Activated naive CD4-positive, alpha-beta T cell treated with anti-CD3 and anti-CD28 coated beads for 36 hours (primary cell): Measurements from ENCODE around the gene KCNH8. TPM values are rescaled to one million over a fixed set of nuclear protein-coding genes. Genes with fewer than 3 reads are reported as not detected.
"Not testable (repeated sequence)": the region's sequence is repeated elsewhere in the genome, so short reads cannot be mapped to it uniquely, and the experiment has no call there.

Source experiments
- CTCF ChIA-PET: fragments of 350-600 bp; sonication (Branson Sonifier 250); formaldehyde crosslinking; loops from one replicate; lab custom pipeline; 2021; ENCODE audit warnings: antibody characterized with exemption; lab: Charles Lee
- DNase-seq: peaks from one replicate; pipeline ENCODE4 v3.0.0-alpha.2; 2020
- H3K27ac Mint-ChIP-seq: one replicate; pipeline ENCODE4 v1.8.0; 2021; ENCODE audit warnings: mild to moderate bottlenecking, mixed read lengths
- H3K27me3 Mint-ChIP-seq: one replicate; pipeline ENCODE4 v1.8.0; 2021; ENCODE audit warnings: low read depth, mixed read lengths
- H3K36me3 Mint-ChIP-seq: one replicate; pipeline ENCODE4 v1.8.0; 2021; ENCODE audit warnings: low read depth, mixed read lengths
- H3K4me1 Mint-ChIP-seq: one replicate; pipeline ENCODE4 v1.8.0; 2021; ENCODE audit warnings: low read depth, mixed read lengths
- H3K4me3 Mint-ChIP-seq: one replicate; pipeline ENCODE4 v1.8.0; 2021; ENCODE audit warnings: mild to moderate bottlenecking, moderate library complexity, mixed read lengths
- H3K9me3 Mint-ChIP-seq: one replicate; pipeline ENCODE4 v1.8.0; 2021; ENCODE audit warnings: mixed read lengths
- intact Hi-C: fragments of 100-400 bp; cut with micrococcal nuclease; formaldehyde crosslinking; loops from one replicate; pipeline ENCODE4 v1.15.1; 2023
- total RNA-seq, 2 experiments: library from RNA; stranded (reverse); gene quantifications; one replicate each; pipeline ENCODE4 v1.2.3, GENCODE V29; 2021

Gene KCNH8
- total RNA-seq = not detected

- CTCF ChIA-PET = interaction anchor here (1.2 to 1.8 kb wide), 2 partner anchors 12 to 103 kb away, joined by 3 to 8 read pairs; no protein-coding TSS in a partner anchor
- intact Hi-C loops = loop anchor here (1.0 to 5.0 kb wide), 6 partner anchors 43 to 891 kb away; partner anchors contain the start of gene RAB5A
- peak; percentile 38 for DNase-seq
- H3K4me3 Mint-ChIP-seq = peak within 1 kb of the TSS; percentile 81
- peaks cover 15% of the 10 kb centered on the region for H3K4me1 Mint-ChIP-seq
- no peak within 1 kb of the TSS for H3K27ac Mint-ChIP-seq
- H3K9me3 Mint-ChIP-seq = peaks cover 4% of the 10 kb centered on the region
- H3K36me3 Mint-ChIP-seq = no peaks in the 10 kb centered on the region
- peaks cover 27% of the 10 kb centered on the region for H3K27me3 Mint-ChIP-seq
Observed at GRCh38 chr3:19147905-19148767, at the start of gene KCNH8. KCNH8 (plus strand) TSS chr3:19148510; CDS start chr3:19148720, 210 bp downstream.

- H3K9me3 Mint-ChIP-seq, H3K36me3 Mint-ChIP-seq, H3K27me3 Mint-ChIP-seq, H3K4me1 Mint-ChIP-seq, CTCF ChIA-PET, intact Hi-C loops: not testable (repeated sequence)
- DNase-seq = peak; percentile 46
- H3K4me3 Mint-ChIP-seq = peak overlapping the region; percentile 77
- peak overlapping the region; percentile 68 for H3K27ac Mint-ChIP-seq
Observed at GRCh38 chr3:19102654-19103290, 45.5 kb upstream of the KCNH8 start.

- Mint-ChIP-seq H3K27me3 (no peaks in the 10 kb centered on the region), H3K27ac (peak overlapping the region; percentile 68), H3K36me3 (no peaks in the 10 kb centered on the region), H3K9me3 (peaks cover 6% of the 10 kb centered on the region), H3K4me1 (no peaks in the 10 kb centered on the region), H3K4me3 (peak overlapping the region; percentile 77)
- CTCF ChIA-PET = no interaction called here
- intact Hi-C loops = no loop called here
- DNase-seq = no peak
Observed at GRCh38 chr3:19103510-19103909, 44.8 kb upstream of the KCNH8 start.

GRCh38 chr3:19104459-19104858, 43.9 kb upstream of the KCNH8 start:
- CTCF ChIA-PET = no interaction called here
- intact Hi-C loops = loop anchor here (2.0 kb wide), 1 partner anchor 42 kb away; no protein-coding TSS in a partner anchor
- DNase-seq = no peak
- no peaks in the 10 kb centered on the region for H3K4me1 Mint-ChIP-seq
- no peak overlapping the region for H3K4me3 Mint-ChIP-seq
- no peaks in the 10 kb centered on the region for H3K36me3 Mint-ChIP-seq
- no peaks in the 10 kb centered on the region for H3K27me3 Mint-ChIP-seq
- H3K9me3 Mint-ChIP-seq = peaks cover 6% of the 10 kb centered on the region
- H3K27ac Mint-ChIP-seq = no peak overlapping the region

- no peaks in the 10 kb centered on the region for H3K4me1 Mint-ChIP-seq
- CTCF ChIA-PET = no interaction called here
- no peak for DNase-seq
- H3K27me3 Mint-ChIP-seq = no peaks in the 10 kb centered on the region
- no peak overlapping the region for H3K27ac Mint-ChIP-seq
- intact Hi-C loops = loop anchor here (2.0 kb wide), 1 partner anchor 41 kb away; no protein-coding TSS in a partner anchor
- peaks cover 6% of the 10 kb centered on the region for H3K9me3 Mint-ChIP-seq
- no peaks in the 10 kb centered on the region for H3K36me3 Mint-ChIP-seq
- no peak overlapping the region for H3K4me3 Mint-ChIP-seq
Observed at GRCh38 chr3:19105826-19106225, 42.5 kb upstream of the KCNH8 start.

- no peak for DNase-seq
- H3K27me3 Mint-ChIP-seq = no peaks in the 10 kb centered on the region
- CTCF ChIA-PET = no interaction called here
- no peaks in the 10 kb centered on the region for H3K4me1 Mint-ChIP-seq
- H3K9me3 Mint-ChIP-seq = peaks cover 6% of the 10 kb centered on the region
- intact Hi-C loops = no loop called here
- no peak overlapping the region for H3K27ac Mint-ChIP-seq
- no peaks in the 10 kb centered on the region for H3K36me3 Mint-ChIP-seq
- H3K4me3 Mint-ChIP-seq = no peak overlapping the region
Observed at GRCh38 chr3:19106307-19106706, 42.0 kb upstream of the KCNH8 start.

- Mint-ChIP-seq H3K4me3 (no peak overlapping the region), H3K27ac (no peak overlapping the region), H3K36me3 (no peaks in the 10 kb centered on the region), H3K9me3 (peaks cover 6% of the 10 kb centered on the region), H3K4me1 (no peaks in the 10 kb centered on the region), H3K27me3 (no peaks in the 10 kb centered on the region)
- DNase-seq = no peak
- intact Hi-C loops = no loop called here
- CTCF ChIA-PET = no interaction called here
Observed at GRCh38 chr3:19107719-19108118, 40.6 kb upstream of the KCNH8 start.

GRCh38 chr3:19110335-19110895, 37.9 kb upstream of the KCNH8 start:
- H3K9me3 Mint-ChIP-seq = peaks cover 5% of the 10 kb centered on the region
- no peaks in the 10 kb centered on the region for H3K36me3 Mint-ChIP-seq
- intact Hi-C loops = no loop called here
- no peaks in the 10 kb centered on the region for H3K27me3 Mint-ChIP-seq
- no peaks in the 10 kb centered on the region for H3K4me1 Mint-ChIP-seq
- no peak overlapping the region for H3K4me3 Mint-ChIP-seq
- CTCF ChIA-PET = no interaction called here
- H3K27ac Mint-ChIP-seq = no peak overlapping the region
- DNase-seq = no peak

- peaks cover 2% of the 10 kb centered on the region for H3K27me3 Mint-ChIP-seq
- H3K27ac Mint-ChIP-seq = no peak overlapping the region
- DNase-seq = no peak
- intact Hi-C loops = no loop called here
- H3K36me3 Mint-ChIP-seq = no peaks in the 10 kb centered on the region
- no peak overlapping the region for H3K4me3 Mint-ChIP-seq
- H3K4me1 Mint-ChIP-seq = no peaks in the 10 kb centered on the region
- CTCF ChIA-PET = no interaction called here
- H3K9me3 Mint-ChIP-seq = no peaks in the 10 kb centered on the region
Observed at GRCh38 chr3:19114461-19114860, 33.8 kb upstream of the KCNH8 start.

- Mint-ChIP-seq H3K4me3 (no peak overlapping the region), H3K9me3 (peaks cover 2% of the 10 kb centered on the region), H3K36me3 (no peaks in the 10 kb centered on the region), H3K27ac (no peak overlapping the region), H3K4me1 (no peaks in the 10 kb centered on the region), H3K27me3 (peaks cover 5% of the 10 kb centered on the region)
- CTCF ChIA-PET = interaction anchor here (0.7 to 0.8 kb wide), 2 partner anchors 19 to 1275 kb away, joined by 3 read pairs; no protein-coding TSS in a partner anchor
- no peak for DNase-seq
- intact Hi-C loops = no loop called here
Observed at GRCh38 chr3:19116239-19116638, 32.1 kb upstream of the KCNH8 start.

GRCh38 chr3:19124752-19125151, 23.6 kb upstream of the KCNH8 start:
- no peak overlapping the region for H3K4me3 Mint-ChIP-seq
- DNase-seq = no peak
- peaks cover 3% of the 10 kb centered on the region for H3K27me3 Mint-ChIP-seq
- H3K36me3 Mint-ChIP-seq = no peaks in the 10 kb centered on the region
- H3K27ac Mint-ChIP-seq = no peak overlapping the region
- intact Hi-C loops = no loop called here
- CTCF ChIA-PET = no interaction called here
- no peaks in the 10 kb centered on the region for H3K4me1 Mint-ChIP-seq
- peaks cover 2% of the 10 kb centered on the region for H3K9me3 Mint-ChIP-seq

- no peaks in the 10 kb centered on the region for H3K4me1 Mint-ChIP-seq
- peaks cover 16% of the 10 kb centered on the region for H3K27me3 Mint-ChIP-seq
- H3K9me3 Mint-ChIP-seq = peaks cover under 1% of the 10 kb centered on the region
Observed at GRCh38 chr3:19139863-19140262, 8.4 kb upstream of the KCNH8 start.

More at GRCh38 chr3:19139863-19140262, 8.4 kb upstream of the KCNH8 start:
- Mint-ChIP-seq H3K4me3 (no peak overlapping the region), H3K27ac (no peak overlapping the region), H3K36me3 (no peaks in the 10 kb centered on the region)
- intact Hi-C loops = no loop called here
- no peak for DNase-seq
- CTCF ChIA-PET = no interaction called here
